Measurements from ENCODE around the gene CCN6.
"Not testable (repeated sequence)": the region's sequence is repeated elsewhere in the genome, so short reads cannot be mapped to it uniquely, and the experiment has no call there.

The CCN6 gene

GRCh38 chr6:112100561-112100960 is 46.7 kb downstream of the CCN6 start:
- no peak overlapping the region for H4K5ac ChIP-seq (ENCODE audit: low read length)
- H3K56ac ChIP-seq (ENCODE audit: low read length): no peak overlapping the region
- H3K4me3 ChIP-seq (ENCODE audit: low read length): no peak overlapping the region
- no peak overlapping the region for H4K8ac ChIP-seq (ENCODE audit: low read depth, low read length)
- H3K27me3 ChIP-seq (ENCODE audit: insufficient read depth, low read length, poor library complexity): no peaks in the 10 kb centered on the region
- no peak overlapping the region for H2BK120ac ChIP-seq (ENCODE audit: low read depth, low read length)
- no peaks in the 10 kb centered on the region for H3K36me3 ChIP-seq (ENCODE audit: control insufficient read depth, insufficient read depth, low read length)
- no peak overlapping the region for H3K27ac ChIP-seq (ENCODE audit: low read depth, low read length)
- H2BK15ac ChIP-seq (replicated peaks; ENCODE audit: low read depth): no peak overlapping the region
- no peak overlapping the region for H3K9ac ChIP-seq (ENCODE audit: low read length)
- DNase-seq: no peak
- H2BK5ac ChIP-seq (ENCODE audit: low read length): no peak overlapping the region
- no peaks in the 10 kb centered on the region for H3K4me1 ChIP-seq (ENCODE audit: control insufficient read depth, low read depth, low read length)
- no peak overlapping the region for H3K18ac ChIP-seq (ENCODE audit: low read length)
- H3K4ac ChIP-seq (ENCODE audit: low read depth, low read length): no peak overlapping the region
- no peak overlapping the region for H2AK5ac ChIP-seq (ENCODE audit: low read length)
- H3K79me1 ChIP-seq (ENCODE audit: low read length): no peaks in the 10 kb centered on the region
- WGBS (ENCODE audit: extremely low coverage, insufficient coverage, low lambda C conversion rate): no CpG with 5 or more reads among the region's 4 CpGs
- no peak overlapping the region for H3K23ac ChIP-seq (ENCODE audit: low read length)
- no peak overlapping the region for H3K4me2 ChIP-seq (ENCODE audit: low read length)
- no peaks in the 10 kb centered on the region for H3K79me2 ChIP-seq (ENCODE audit: control insufficient read depth, insufficient read depth, low read length)

GRCh38 chr6:112106026-112106425 is 52.1 kb downstream of the CCN6 start:
- not testable (repeated sequence) for H2BK120ac ChIP-seq (ENCODE audit: low read depth, low read length)
- WGBS (ENCODE audit: extremely low coverage, insufficient coverage, low lambda C conversion rate): no CpG with 5 or more reads among the region's 2 CpGs

GRCh38 chr6:112106562-112106961 is 52.7 kb downstream of the CCN6 start:
- H3K79me1 ChIP-seq (ENCODE audit: low read length): no peaks in the 10 kb centered on the region
- no peak overlapping the region for H3K4me2 ChIP-seq (ENCODE audit: low read length)
- no peaks in the 10 kb centered on the region for H3K4me1 ChIP-seq (ENCODE audit: control insufficient read depth, low read depth, low read length)
- no peak overlapping the region for H3K56ac ChIP-seq (ENCODE audit: low read length)
- H3K4me3 ChIP-seq (ENCODE audit: low read length): no peak overlapping the region
- no peak overlapping the region for H4K5ac ChIP-seq (ENCODE audit: low read length)
- WGBS (ENCODE audit: extremely low coverage, insufficient coverage, low lambda C conversion rate): no CpG with 5 or more reads among the region's 2 CpGs
- no peak overlapping the region for H4K8ac ChIP-seq (ENCODE audit: low read depth, low read length)
- no peak overlapping the region for H3K9ac ChIP-seq (ENCODE audit: low read length)
- no peak overlapping the region for H2BK5ac ChIP-seq (ENCODE audit: low read length)
- H3K4ac ChIP-seq (ENCODE audit: low read depth, low read length): no peak overlapping the region
- no peak overlapping the region for H3K18ac ChIP-seq (ENCODE audit: low read length)
- DNase-seq: no peak
- no peaks in the 10 kb centered on the region for H3K27me3 ChIP-seq (ENCODE audit: insufficient read depth, low read length, poor library complexity)
- no peak overlapping the region for H3K27ac ChIP-seq (ENCODE audit: low read depth, low read length)
- H3K79me2 ChIP-seq (ENCODE audit: control insufficient read depth, insufficient read depth, low read length): no peaks in the 10 kb centered on the region
- no peak overlapping the region for H2AK5ac ChIP-seq (ENCODE audit: low read length)
- no peaks in the 10 kb centered on the region for H3K36me3 ChIP-seq (ENCODE audit: control insufficient read depth, insufficient read depth, low read length)
- no peak overlapping the region for H2BK120ac ChIP-seq (ENCODE audit: low read depth, low read length)
- no peak overlapping the region for H3K23ac ChIP-seq (ENCODE audit: low read length)
- no peak overlapping the region for H2BK15ac ChIP-seq (replicated peaks; ENCODE audit: low read depth)

More at GRCh38 chr6:112106026-112106425, 52.1 kb downstream of the CCN6 start:
- not testable (repeated sequence) for H3K4me3 ChIP-seq (ENCODE audit: low read length); H3K79me2 ChIP-seq (ENCODE audit: control insufficient read depth, insufficient read depth, low read length); H3K36me3 ChIP-seq (ENCODE audit: control insufficient read depth, insufficient read depth, low read length); H4K5ac ChIP-seq (ENCODE audit: low read length); H3K4me1 ChIP-seq (ENCODE audit: control insufficient read depth, low read depth, low read length); H2BK15ac ChIP-seq (replicated peaks; ENCODE audit: low read depth); H3K27ac ChIP-seq (ENCODE audit: low read depth, low read length); H2AK5ac ChIP-seq (ENCODE audit: low read length); H3K27me3 ChIP-seq (ENCODE audit: insufficient read depth, low read length, poor library complexity); H2BK5ac ChIP-seq (ENCODE audit: low read length); H3K79me1 ChIP-seq (ENCODE audit: low read length); H3K56ac ChIP-seq (ENCODE audit: low read length); H3K9ac ChIP-seq (ENCODE audit: low read length); H3K23ac ChIP-seq (ENCODE audit: low read length); DNase-seq; H3K4me2 ChIP-seq (ENCODE audit: low read length); H4K8ac ChIP-seq (ENCODE audit: low read depth, low read length); H3K18ac ChIP-seq (ENCODE audit: low read length); H3K4ac ChIP-seq (ENCODE audit: low read depth, low read length)

- H3K79me1 ChIP-seq (ENCODE audit: low read length): no peaks in the 10 kb centered on the region
- no peak overlapping the region for H2BK5ac ChIP-seq (ENCODE audit: low read length)
- H2AK5ac ChIP-seq (ENCODE audit: low read length): no peak overlapping the region
- H4K5ac ChIP-seq (ENCODE audit: low read length): no peak overlapping the region
- no peaks in the 10 kb centered on the region for H3K27me3 ChIP-seq (ENCODE audit: insufficient read depth, low read length, poor library complexity)
- no peaks in the 10 kb centered on the region for H3K4me1 ChIP-seq (ENCODE audit: control insufficient read depth, low read depth, low read length)
- no peak overlapping the region for H3K4ac ChIP-seq (ENCODE audit: low read depth, low read length)
- no peak overlapping the region for H3K18ac ChIP-seq (ENCODE audit: low read length)
- no CpG with 5 or more reads among the region's 9 CpGs for WGBS (ENCODE audit: extremely low coverage, insufficient coverage, low lambda C conversion rate)
- H4K8ac ChIP-seq (ENCODE audit: low read depth, low read length): no peak overlapping the region
- DNase-seq: no peak
- H3K56ac ChIP-seq (ENCODE audit: low read length): no peak overlapping the region
- no peak overlapping the region for H3K27ac ChIP-seq (ENCODE audit: low read depth, low read length)
- H3K4me3 ChIP-seq (ENCODE audit: low read length): no peak overlapping the region
- no peak overlapping the region for H2BK15ac ChIP-seq (replicated peaks; ENCODE audit: low read depth)
- H3K9ac ChIP-seq (ENCODE audit: low read length): no peak overlapping the region
- H3K4me2 ChIP-seq (ENCODE audit: low read length): no peak overlapping the region
- no peak overlapping the region for H2BK120ac ChIP-seq (ENCODE audit: low read depth, low read length)
- H3K79me2 ChIP-seq (ENCODE audit: control insufficient read depth, insufficient read depth, low read length): no peaks in the 10 kb centered on the region
- H3K36me3 ChIP-seq (ENCODE audit: control insufficient read depth, insufficient read depth, low read length): no peaks in the 10 kb centered on the region
- no peak overlapping the region for H3K23ac ChIP-seq (ENCODE audit: low read length)
Observed at GRCh38 chr6:112109262-112109661, 55.4 kb downstream of the CCN6 start.

- Histone ChIP-seq H2BK15ac (replicated peaks; ENCODE audit: low read depth) (no peak overlapping the region), H4K5ac (ENCODE audit: low read length) (no peak overlapping the region), H2AK5ac (ENCODE audit: low read length) (no peak overlapping the region), H3K79me1 (ENCODE audit: low read length) (no peaks in the 10 kb centered on the region), H3K23ac (ENCODE audit: low read length) (no peak overlapping the region), H4K8ac (ENCODE audit: low read depth, low read length) (no peak overlapping the region), H3K56ac (ENCODE audit: low read length) (no peak overlapping the region), H3K4ac (ENCODE audit: low read depth, low read length) (no peak overlapping the region), H2BK120ac (ENCODE audit: low read depth, low read length) (no peak overlapping the region), H3K79me2 (ENCODE audit: control insufficient read depth, insufficient read depth, low read length) (no peaks in the 10 kb centered on the region), H3K36me3 (ENCODE audit: control insufficient read depth, insufficient read depth, low read length) (no peaks in the 10 kb centered on the region), H3K9ac (ENCODE audit: low read length) (no peak overlapping the region), H3K18ac (ENCODE audit: low read length) (no peak overlapping the region), H3K27me3 (ENCODE audit: insufficient read depth, low read length, poor library complexity) (no peaks in the 10 kb centered on the region), H3K27ac (ENCODE audit: low read depth, low read length) (no peak overlapping the region), H3K4me1 (ENCODE audit: control insufficient read depth, low read depth, low read length) (no peaks in the 10 kb centered on the region), H3K4me3 (ENCODE audit: low read length) (no peak overlapping the region), H3K4me2 (ENCODE audit: low read length) (no peak overlapping the region), H2BK5ac (ENCODE audit: low read length) (no peak overlapping the region)
- WGBS (ENCODE audit: extremely low coverage, insufficient coverage, low lambda C conversion rate): no CpG with 5 or more reads among the region's 3 CpGs
- no peak for DNase-seq
Observed at GRCh38 chr6:112113431-112113830, 59.5 kb downstream of the CCN6 start.

- H3K4me1 ChIP-seq (ENCODE audit: control insufficient read depth, low read depth, low read length): no peaks in the 10 kb centered on the region
- no peaks in the 10 kb centered on the region for H3K79me2 ChIP-seq (ENCODE audit: control insufficient read depth, insufficient read depth, low read length)
- H3K9ac ChIP-seq (ENCODE audit: low read length): no peak overlapping the region
- H4K8ac ChIP-seq (ENCODE audit: low read depth, low read length): no peak overlapping the region
- no peak overlapping the region for H3K56ac ChIP-seq (ENCODE audit: low read length)
- DNase-seq: no peak
- no peaks in the 10 kb centered on the region for H3K79me1 ChIP-seq (ENCODE audit: low read length)
- no peaks in the 10 kb centered on the region for H3K36me3 ChIP-seq (ENCODE audit: control insufficient read depth, insufficient read depth, low read length)
- H2AK5ac ChIP-seq (ENCODE audit: low read length): no peak overlapping the region
- no peak overlapping the region for H3K27ac ChIP-seq (ENCODE audit: low read depth, low read length)
- no peaks in the 10 kb centered on the region for H3K27me3 ChIP-seq (ENCODE audit: insufficient read depth, low read length, poor library complexity)
- no peak overlapping the region for H2BK15ac ChIP-seq (replicated peaks; ENCODE audit: low read depth)
- H3K4ac ChIP-seq (ENCODE audit: low read depth, low read length): no peak overlapping the region
- H3K18ac ChIP-seq (ENCODE audit: low read length): no peak overlapping the region
- H4K5ac ChIP-seq (ENCODE audit: low read length): no peak overlapping the region
- H2BK120ac ChIP-seq (ENCODE audit: low read depth, low read length): no peak overlapping the region
- no peak overlapping the region for H3K23ac ChIP-seq (ENCODE audit: low read length)
- no peak overlapping the region for H3K4me3 ChIP-seq (ENCODE audit: low read length)
- H2BK5ac ChIP-seq (ENCODE audit: low read length): no peak overlapping the region
- no peak overlapping the region for H3K4me2 ChIP-seq (ENCODE audit: low read length)
Observed at GRCh38 chr6:112113918-112114317, 60.0 kb downstream of the CCN6 start.

Measured in mesendoderm (in vitro differentiated cells).